Lower lobe of right lung (tissue), 2 donors: ENCODE measurements around the gene TMEM87A. TPM values are rescaled to one million over a fixed set of nuclear protein-coding genes. Genes with fewer than 3 reads are reported as not detected.
A peak's percentile ranks its signal among the peaks of the same experiment; 100 is the strongest.
"Not testable (repeated sequence)": the region's sequence is repeated elsewhere in the genome, so short reads cannot be mapped to it uniquely, and the experiment has no call there.

Source experiments
- ATAC-seq, 2 donors: fragments of 200-7000 bp; cut with Tn5 transposase; one replicate each; pipeline ENCODE4 v1.9.1; 2020 to 2022; ENCODE audit warnings: mild to moderate bottlenecking in 2 of 2, moderate library complexity in 2 of 2
- DNase-seq: peaks from one replicate; pipeline ENCODE4 v3.0.0-alpha.2; 2020
- H3K27ac ChIP-seq: fragments of 200-600 bp; one replicate; pipeline ENCODE4 v1.8.0; 2022
- H3K27me3 ChIP-seq: fragments of 200-600 bp; one replicate; pipeline ENCODE4 v1.8.0; 2022; ENCODE audit warnings: low read depth
- H3K36me3 ChIP-seq: fragments of 200-600 bp; one replicate; pipeline ENCODE4 v1.8.0; 2022; ENCODE audit warnings: mild to moderate bottlenecking
- H3K4me1 ChIP-seq: fragments of 200-600 bp; one replicate; pipeline ENCODE4 v1.8.0; 2022
- H3K4me3 ChIP-seq: fragments of 200-600 bp; one replicate; pipeline ENCODE4 v1.8.0; 2022; ENCODE audit warnings: mild to moderate bottlenecking
- H3K9me3 ChIP-seq: fragments of 200-600 bp; one replicate; pipeline ENCODE4 v1.8.0; 2022
- CTCF ChIP-seq: fragments of 200-600 bp; IDR thresholded peaks from one replicate; pipeline ENCODE4 v1.8.0; 2022; ENCODE audit warnings: antibody characterized with exemption, mild to moderate bottlenecking
- intact Hi-C: fragments of 100-400 bp; cut with DNase I; formaldehyde crosslinking; loops from one replicate; pipeline ENCODE4 v1.11.0; 2022
- total RNA-seq: library from RNA; stranded (reverse); fragmentation: NEBNext Ultra II Directional; extraction: Animal tissue kit (Norgen Biotek cat#: 25700); gene quantifications from one replicate; pipeline ENCODE4 v1.2.1, GENCODE V29; 2021
- donor health status: DM: no; HTN: yes; CAD: no; lungs with severe emphysema.

TMEM87A gene
- total RNA-seq, 1 donor from 2014 or later, result 129 TPM

GRCh38 chr15:42239528-42240182 is 33.6 kb downstream of the TMEM87A start:
- peak overlapping the region; percentile 26 for H3K27ac ChIP-seq
- no peaks in the 10 kb centered on the region for H3K4me1 ChIP-seq
- no peaks in the 10 kb centered on the region for H3K9me3 ChIP-seq
- intact Hi-C loops, result no loop called here
- H3K27me3 ChIP-seq, result no peaks in the 10 kb centered on the region
- TF ChIP-seq CTCF, result no peak
- H3K36me3 ChIP-seq, result peaks cover 89% of the 10 kb centered on the region
- ATAC-seq (peak; percentile 94 to 98), DNase-seq (no peak)
- no peak overlapping the region for H3K4me3 ChIP-seq

GRCh38 chr15:42233107-42233506 is 40.1 kb downstream of the TMEM87A start:
- Histone ChIP-seq H3K27me3 (no peaks in the 10 kb centered on the region), H3K9me3 (no peaks in the 10 kb centered on the region), H3K4me3 (no peak overlapping the region), H3K27ac (no peak overlapping the region), H3K36me3 (peaks cover 97% of the 10 kb centered on the region), H3K4me1 (peaks cover under 1% of the 10 kb centered on the region)
- DNase-seq (no peak), ATAC-seq (peak in 1 of 2 donors; percentile 42)
- TF ChIP-seq CTCF, result no peak
- intact Hi-C loops, result no loop called here

GRCh38 chr15:42232606-42233005 is 40.6 kb downstream of the TMEM87A start:
- TF ChIP-seq CTCF, result no peak
- Histone ChIP-seq H3K36me3 (peaks cover 97% of the 10 kb centered on the region), H3K27me3 (no peaks in the 10 kb centered on the region), H3K27ac (no peak overlapping the region), H3K4me3 (no peak overlapping the region), H3K4me1 (peaks cover 5% of the 10 kb centered on the region), H3K9me3 (no peaks in the 10 kb centered on the region)
- ATAC-seq (no peak), DNase-seq (no peak)
- intact Hi-C loops, result no loop called here

GRCh38 chr15:42231088-42231487 is 42.1 kb downstream of the TMEM87A start:
- no peak for TF ChIP-seq CTCF
- ATAC-seq, result no peak
- Histone ChIP-seq H3K4me3 (no peak overlapping the region), H3K36me3 (peaks cover 97% of the 10 kb centered on the region), H3K9me3 (no peaks in the 10 kb centered on the region), H3K4me1 (peaks cover 6% of the 10 kb centered on the region), H3K27ac (no peak overlapping the region), H3K27me3 (no peaks in the 10 kb centered on the region)
- DNase-seq, result no peak
- intact Hi-C loops, result no loop called here

- DNase-seq, intact Hi-C loops, ATAC-seq: not testable (repeated sequence)
Measured at GRCh38 chr15:42228981-42229380, 44.3 kb downstream of the TMEM87A start.

GRCh38 chr15:42228036-42228435 is 45.2 kb downstream of the TMEM87A start:
- H3K4me1 ChIP-seq, result peaks cover 6% of the 10 kb centered on the region
- ATAC-seq (no peak), DNase-seq (no peak)
- peaks cover 97% of the 10 kb centered on the region for H3K36me3 ChIP-seq
- no peak overlapping the region for H3K27ac ChIP-seq
- no peaks in the 10 kb centered on the region for H3K27me3 ChIP-seq
- no peak for TF ChIP-seq CTCF
- intact Hi-C loops, result no loop called here
- no peaks in the 10 kb centered on the region for H3K9me3 ChIP-seq
- H3K4me3 ChIP-seq, result no peak overlapping the region

More at GRCh38 chr15:42228981-42229380, 44.3 kb downstream of the TMEM87A start:
- H3K27me3 ChIP-seq, H3K27ac ChIP-seq, H3K4me1 ChIP-seq, H3K4me3 ChIP-seq, H3K9me3 ChIP-seq: not testable (repeated sequence)
- peaks cover 97% of the 10 kb centered on the region for H3K36me3 ChIP-seq
